Measurements from ENCODE around the gene UGT3A2. TPM values are rescaled to one million over a fixed set of nuclear protein-coding genes. Genes with fewer than 3 reads are reported as not detected.

Gene UGT3A2
- total and polyA plus RNA-seq, 2 of the 8 experiments (the other 6 are each of a cell fraction or from before 2014, with no cell fraction given): 19.4 to 28.8 TPM

GRCh38 chr5:36057386-36057785, 9.3 kb downstream of the UGT3A2 start:
- Histone ChIP-seq H3K9me3 (ENCODE audit: insufficient read depth in 2 of 2, low read depth in 1 of 2, low read length in 1 of 2) (no peaks in the 10 kb centered on the region), H3K23me2 (ENCODE audit: low read depth, low read length) (no peaks in the 10 kb centered on the region), H3K79me1 (ENCODE audit: low read depth, low read length) (no peaks in the 10 kb centered on the region), H4K20me1 (replicated peaks in 1 of 2; ENCODE audit: control insufficient read depth in 1 of 2, insufficient read depth in 2 of 2, low read length in 2 of 2) (no peaks in the 10 kb centered on the region), H2BK15ac (ENCODE audit: low read length) (no peak overlapping the region), H3K56ac (replicated peaks; ENCODE audit: insufficient read length, low read depth, low read length) (no peak overlapping the region), H3K4ac (replicated peaks; ENCODE audit: insufficient read length, low read depth, low read length) (no peak overlapping the region), H3K4me1 (replicated peaks in 1 of 4; ENCODE audit: control insufficient read depth in 3 of 4, insufficient read depth in 4 of 4, low read length in 3 of 4) (no peaks in the 10 kb centered on the region), H2AK5ac (ENCODE audit: low read depth, low read length) (no peak overlapping the region), H3K9ac (replicated peaks in 1 of 4; ENCODE audit: extremely low read depth in 1 of 4, low read depth in 3 of 4, low read length in 3 of 4) (no peak overlapping the region), H3K4me2 (ENCODE audit: insufficient read depth in 1 of 2, low read depth in 2 of 2, low read length in 2 of 2) (no peak overlapping the region), H4K8ac (ENCODE audit: extremely low read depth, insufficient read depth, low read length) (no peak overlapping the region), H2BK5ac (ENCODE audit: low read depth, low read length) (no peak overlapping the region), H3K23ac (ENCODE audit: insufficient read length) (no peak overlapping the region), H4K91ac (replicated peaks; ENCODE audit: insufficient read length, low read length) (no peak overlapping the region), H3K36me3 (ENCODE audit: control insufficient read depth in 2 of 4, insufficient read depth in 4 of 4, low read length in 3 of 4) (no peaks in the 10 kb centered on the region), H3K27me3 (replicated peaks in 1 of 4; ENCODE audit: control insufficient read depth in 3 of 4, extremely low read depth in 1 of 4, insufficient read depth in 3 of 4, low read length in 3 of 4) (no peaks in the 10 kb centered on the region), H2BK20ac (ENCODE audit: low read length) (no peak overlapping the region), H3K4me3 (ENCODE audit: extremely low read depth in 1 of 4, insufficient read depth in 2 of 4, low read depth in 3 of 4, low read length in 4 of 4) (no peak overlapping the region), H3K79me2 (ENCODE audit: control insufficient read depth in 1 of 2, insufficient read depth in 2 of 2, low read length in 2 of 2) (no peaks in the 10 kb centered on the region), H2BK12ac (ENCODE audit: low read depth, low read length) (no peak overlapping the region), H3K27ac (ENCODE audit: low read depth, low read length) (no peak overlapping the region), H4K5ac (ENCODE audit: insufficient read length, low read depth, low read length) (no peak overlapping the region), H2AFZ (ENCODE audit: low read length) (no peak overlapping the region), H3K18ac (ENCODE audit: extremely low read depth, low read length) (no peak overlapping the region), H3K14ac (ENCODE audit: insufficient read length) (no peak overlapping the region), H2BK120ac (replicated peaks; ENCODE audit: low read depth, low read length) (no peak overlapping the region)
- CTCF ChIA-PET (ENCODE audit: partially characterized antibody): no interaction called here
- DNase-seq (ENCODE audit: low read depth in 1 of 2, low spot score in 2 of 2) (no peak), FAIRE-seq (no peak)
- POLR2A ChIA-PET (ENCODE audit: partially characterized antibody): no interaction called here
- WGBS, 2 experiments (ENCODE audit: extremely low coverage in 1 of 2, insufficient coverage in 1 of 2, insufficient read length in 1 of 2, insufficient replicate concordance in 2 of 2, low coverage in 1 of 2, low lambda C conversion rate in 2 of 2, missing lambda C conversion rate in 1 of 2): 88% methylated on average over 2 of the region's 2 CpGs; no CpG with 5 or more reads in 1 of the 2 experiments
- TF ChIP-seq TEAD4 (IDR thresholded peaks at IDR 0.05; ENCODE audit: low read depth, low read length): no peak
- no peak for TF ChIP-seq SIN3A (conservative IDR thresholded peaks at IDR 0.05 in 1 of 2, IDR thresholded peaks at IDR 0.05 in 1 of 2; ENCODE audit: low read depth in 1 of 2, low read length in 2 of 2)
- TF ChIP-seq CHD2 (IDR thresholded peaks at IDR 0.05; ENCODE audit: low read length): no peak

Data from H1 (cell line).